ENCODE measurements around the gene CCDC27.

- TF ChIP-seq ARNTL (CRISPR knock-in tag; IDR thresholded peaks at IDR 0.05; ENCODE audit: borderline replicate concordance, low read depth) (no peak), CSDC2 (CRISPR knock-in tag; IDR thresholded peaks at IDR 0.05) (no peak), OSR1 (CRISPR knock-in tag; IDR thresholded peaks at IDR 0.05) (no peak)
Observed at GRCh38 chr1:3747522-3747848, 4.8 kb upstream of the CCDC27 start.

Measured in SK-N-SH treated with all-trans-retinoic acid at 6 μM for 48 hours (cell line).